K562 (cell line): ENCODE results near the gene IFT52. TPM values are rescaled to one million over a fixed set of nuclear protein-coding genes. Genes with fewer than 3 reads are reported as not detected.

ENCODE experiments used
- FIP1L1 ChIP-seq: fragments of 200-400 bp; formaldehyde crosslinking; IDR thresholded peaks from 2 replicates; pipeline ENCODE4 v1.6.1; 2018; ENCODE audit warnings: mild to moderate bottlenecking, low read depth, low read length; ENCODE audit not compliant: poor library complexity, severe bottlenecking
- FOXK1 ChIP-seq: sonication (generic); formaldehyde crosslinking; IDR thresholded peaks from 2 replicates; pipeline ENCODE4 v1.8.0; 2022; ENCODE audit warnings: missing genetic modification reagents, mild to moderate bottlenecking, borderline replicate concordance
- MTA3 ChIP-seq: fragments of 450-650 bp; formaldehyde crosslinking; IDR thresholded peaks from 2 replicates; pipeline ENCODE4 v1.6.1; 2017; ENCODE audit warnings: mild to moderate bottlenecking, borderline replicate concordance
- ZNF282 ChIP-seq: sonication (generic); formaldehyde crosslinking; IDR thresholded peaks from 2 replicates; pipeline ENCODE4 v1.8.1; 2023; ENCODE audit warnings: missing genetic modification reagents
- ZNF408 ChIP-seq: fragments of 250-450 bp; sonication (Bioruptor Pico); IDR thresholded peaks from 2 replicates; pipeline ENCODE4 v1.4.0; 2020; ENCODE audit warnings: low read depth, mild to moderate bottlenecking, moderate library complexity
- polyA plus RNA-seq, 8 experiments: library from polyadenylated mRNA; depleted of rRNA in 4 of 8; stranded (reverse) in 5 of 8; unstranded in 3 of 8; fragments of >200 nt; fragmentation: Nextera tagmentation in 2 of 8; fragmentation: Illumina TruSeq in 1 of 8; extraction: Ambion mirVana in 2 of 8; extraction: Trizol in 1 of 8; gene quantifications; 2 replicates each; pipeline versions ENCODE4 v1.2.1 to v1.2.3, GENCODE V29; 2011 to 2014; ENCODE audit warnings: inconsistent platforms in 1 of 8, missing spikeins in 1 of 8
- total RNA-seq, 7 experiments: library from RNA; depleted of rRNA in 6 of 7; stranded (reverse); fragments of >200 nt in 6 of 7; fragmentation: Illumina TruSeq in 2 of 7; extraction: Trizol in 2 of 7; gene quantifications; 2 replicates each; pipeline versions ENCODE4 v1.2.1 to v1.2.3, GENCODE V29; 2011 to 2021; ENCODE audit warnings: low replicate concordance in 1 of 7
- TF ChIP-seq, protein P1 (sequence below): fragments of 450-650 bp; IDR thresholded peaks from 2 replicates; pipeline ENCODE4 v1.7.1; 2018; ENCODE audit warnings: mild to moderate bottlenecking, low read depth; ENCODE audit not compliant: partially characterized antibody
- TF ChIP-seq, protein P2 (sequence below), 2 experiments: fragments of 450-650 bp; IDR thresholded peaks; 2 replicates each; pipeline ENCODE4 v1.6.1; 2016; ENCODE audit warnings: mild to moderate bottlenecking in 2 of 2, borderline replicate concordance in 1 of 2, low read depth in 1 of 2, moderate library complexity in 1 of 2
- TF ChIP-seq, protein P3 (sequence below), 2 experiments: fragments of 450-650 bp in 1 of 2; sonication (generic) in 1 of 2; formaldehyde crosslinking in 1 of 2; IDR thresholded peaks in 1 of 2; conservative IDR thresholded peaks in 1 of 2; 2 replicates each; pipeline versions ENCODE4 v1.6.1 to v1.8.1; 2016 to 2023; ENCODE audit warnings: mild to moderate bottlenecking in 2 of 2, moderate library complexity in 2 of 2, inconsistent platforms in 1 of 2, missing genetic modification reagents in 1 of 2
- TF ChIP-seq, protein P4 (sequence below): fragments of 450-650 bp; IDR thresholded peaks from 2 replicates; pipeline ENCODE4 v1.6.1; 2016; ENCODE audit warnings: borderline replicate concordance

Gene IFT52
- total and polyA plus RNA-seq, 9 of the 15 experiments (the other 6 are each of a cell fraction or from before 2014, with no cell fraction given), result 11.0 to 31.4 (median 20.4) TPM

DNA sequence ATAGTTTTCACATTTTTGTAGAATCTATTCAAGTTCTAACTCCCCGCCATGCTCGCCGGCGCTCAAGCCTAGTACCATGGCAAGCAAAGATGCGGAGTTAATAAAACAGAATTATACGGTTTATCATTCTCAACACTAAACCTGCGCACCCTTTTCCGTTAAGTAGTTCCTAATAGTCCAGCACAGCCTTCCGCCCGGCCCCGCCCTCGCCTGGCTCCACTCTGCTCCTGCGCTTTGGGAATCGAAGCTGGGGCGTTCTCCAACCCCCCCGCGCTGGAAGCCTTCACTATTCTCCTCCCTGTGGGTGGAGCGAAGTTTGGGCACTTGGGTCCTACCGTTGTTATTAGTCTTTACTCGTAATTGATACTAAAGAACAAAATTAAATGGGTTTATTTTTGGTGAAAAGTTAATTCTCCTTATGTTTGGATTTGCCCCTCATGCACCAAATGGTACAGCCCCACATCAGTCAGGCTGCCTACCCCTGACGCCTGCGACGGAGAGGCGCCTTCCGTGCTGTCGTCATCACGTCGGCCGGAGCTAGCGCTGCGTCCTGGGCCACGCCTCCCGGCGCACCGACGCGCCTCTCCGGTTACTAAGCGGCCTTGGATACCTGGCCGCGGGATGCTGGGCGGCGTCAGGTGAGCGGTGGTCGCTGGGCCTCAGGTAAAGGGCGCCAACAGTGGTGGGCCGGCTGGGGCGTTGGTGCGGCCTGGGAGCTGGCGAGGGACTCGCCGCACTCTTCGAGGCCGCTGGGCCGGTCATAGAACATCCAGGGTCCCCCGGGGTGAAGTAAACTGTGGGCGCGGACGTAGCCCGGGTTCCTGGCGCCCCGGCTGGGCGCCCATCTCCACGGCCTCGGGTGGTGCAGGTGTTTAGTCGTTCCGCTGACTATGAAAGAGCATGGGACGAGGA lies at the start of gene IFT52 (continued):
- TF ChIP-seq FOXK1 (CRISPR knock-in tag) (no peak), MTA3 (no peak), ZNF408 (CRISPR knock-in tag) (no peak), ZNF282 (CRISPR knock-in tag) (no peak), FIP1L1 (no peak)
- TF ChIP-seq, protein P1, sequence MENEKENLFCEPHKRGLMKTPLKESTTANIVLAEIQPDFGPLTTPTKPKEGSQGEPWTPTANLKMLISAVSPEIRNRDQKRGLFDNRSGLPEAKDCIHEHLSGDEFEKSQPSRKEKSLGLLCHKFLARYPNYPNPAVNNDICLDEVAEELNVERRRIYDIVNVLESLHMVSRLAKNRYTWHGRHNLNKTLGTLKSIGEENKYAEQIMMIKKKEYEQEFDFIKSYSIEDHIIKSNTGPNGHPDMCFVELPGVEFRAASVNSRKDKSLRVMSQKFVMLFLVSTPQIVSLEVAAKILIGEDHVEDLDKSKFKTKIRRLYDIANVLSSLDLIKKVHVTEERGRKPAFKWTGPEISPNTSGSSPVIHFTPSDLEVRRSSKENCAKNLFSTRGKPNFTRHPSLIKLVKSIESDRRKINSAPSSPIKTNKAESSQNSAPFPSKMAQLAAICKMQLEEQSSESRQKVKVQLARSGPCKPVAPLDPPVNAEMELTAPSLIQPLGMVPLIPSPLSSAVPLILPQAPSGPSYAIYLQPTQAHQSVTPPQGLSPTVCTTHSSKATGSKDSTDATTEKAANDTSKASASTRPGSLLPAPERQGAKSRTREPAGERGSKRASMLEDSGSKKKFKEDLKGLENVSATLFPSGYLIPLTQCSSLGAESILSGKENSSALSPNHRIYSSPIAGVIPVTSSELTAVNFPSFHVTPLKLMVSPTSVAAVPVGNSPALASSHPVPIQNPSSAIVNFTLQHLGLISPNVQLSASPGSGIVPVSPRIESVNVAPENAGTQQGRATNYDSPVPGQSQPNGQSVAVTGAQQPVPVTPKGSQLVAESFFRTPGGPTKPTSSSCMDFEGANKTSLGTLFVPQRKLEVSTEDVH, result no peak
- TF ChIP-seq, protein P2, sequence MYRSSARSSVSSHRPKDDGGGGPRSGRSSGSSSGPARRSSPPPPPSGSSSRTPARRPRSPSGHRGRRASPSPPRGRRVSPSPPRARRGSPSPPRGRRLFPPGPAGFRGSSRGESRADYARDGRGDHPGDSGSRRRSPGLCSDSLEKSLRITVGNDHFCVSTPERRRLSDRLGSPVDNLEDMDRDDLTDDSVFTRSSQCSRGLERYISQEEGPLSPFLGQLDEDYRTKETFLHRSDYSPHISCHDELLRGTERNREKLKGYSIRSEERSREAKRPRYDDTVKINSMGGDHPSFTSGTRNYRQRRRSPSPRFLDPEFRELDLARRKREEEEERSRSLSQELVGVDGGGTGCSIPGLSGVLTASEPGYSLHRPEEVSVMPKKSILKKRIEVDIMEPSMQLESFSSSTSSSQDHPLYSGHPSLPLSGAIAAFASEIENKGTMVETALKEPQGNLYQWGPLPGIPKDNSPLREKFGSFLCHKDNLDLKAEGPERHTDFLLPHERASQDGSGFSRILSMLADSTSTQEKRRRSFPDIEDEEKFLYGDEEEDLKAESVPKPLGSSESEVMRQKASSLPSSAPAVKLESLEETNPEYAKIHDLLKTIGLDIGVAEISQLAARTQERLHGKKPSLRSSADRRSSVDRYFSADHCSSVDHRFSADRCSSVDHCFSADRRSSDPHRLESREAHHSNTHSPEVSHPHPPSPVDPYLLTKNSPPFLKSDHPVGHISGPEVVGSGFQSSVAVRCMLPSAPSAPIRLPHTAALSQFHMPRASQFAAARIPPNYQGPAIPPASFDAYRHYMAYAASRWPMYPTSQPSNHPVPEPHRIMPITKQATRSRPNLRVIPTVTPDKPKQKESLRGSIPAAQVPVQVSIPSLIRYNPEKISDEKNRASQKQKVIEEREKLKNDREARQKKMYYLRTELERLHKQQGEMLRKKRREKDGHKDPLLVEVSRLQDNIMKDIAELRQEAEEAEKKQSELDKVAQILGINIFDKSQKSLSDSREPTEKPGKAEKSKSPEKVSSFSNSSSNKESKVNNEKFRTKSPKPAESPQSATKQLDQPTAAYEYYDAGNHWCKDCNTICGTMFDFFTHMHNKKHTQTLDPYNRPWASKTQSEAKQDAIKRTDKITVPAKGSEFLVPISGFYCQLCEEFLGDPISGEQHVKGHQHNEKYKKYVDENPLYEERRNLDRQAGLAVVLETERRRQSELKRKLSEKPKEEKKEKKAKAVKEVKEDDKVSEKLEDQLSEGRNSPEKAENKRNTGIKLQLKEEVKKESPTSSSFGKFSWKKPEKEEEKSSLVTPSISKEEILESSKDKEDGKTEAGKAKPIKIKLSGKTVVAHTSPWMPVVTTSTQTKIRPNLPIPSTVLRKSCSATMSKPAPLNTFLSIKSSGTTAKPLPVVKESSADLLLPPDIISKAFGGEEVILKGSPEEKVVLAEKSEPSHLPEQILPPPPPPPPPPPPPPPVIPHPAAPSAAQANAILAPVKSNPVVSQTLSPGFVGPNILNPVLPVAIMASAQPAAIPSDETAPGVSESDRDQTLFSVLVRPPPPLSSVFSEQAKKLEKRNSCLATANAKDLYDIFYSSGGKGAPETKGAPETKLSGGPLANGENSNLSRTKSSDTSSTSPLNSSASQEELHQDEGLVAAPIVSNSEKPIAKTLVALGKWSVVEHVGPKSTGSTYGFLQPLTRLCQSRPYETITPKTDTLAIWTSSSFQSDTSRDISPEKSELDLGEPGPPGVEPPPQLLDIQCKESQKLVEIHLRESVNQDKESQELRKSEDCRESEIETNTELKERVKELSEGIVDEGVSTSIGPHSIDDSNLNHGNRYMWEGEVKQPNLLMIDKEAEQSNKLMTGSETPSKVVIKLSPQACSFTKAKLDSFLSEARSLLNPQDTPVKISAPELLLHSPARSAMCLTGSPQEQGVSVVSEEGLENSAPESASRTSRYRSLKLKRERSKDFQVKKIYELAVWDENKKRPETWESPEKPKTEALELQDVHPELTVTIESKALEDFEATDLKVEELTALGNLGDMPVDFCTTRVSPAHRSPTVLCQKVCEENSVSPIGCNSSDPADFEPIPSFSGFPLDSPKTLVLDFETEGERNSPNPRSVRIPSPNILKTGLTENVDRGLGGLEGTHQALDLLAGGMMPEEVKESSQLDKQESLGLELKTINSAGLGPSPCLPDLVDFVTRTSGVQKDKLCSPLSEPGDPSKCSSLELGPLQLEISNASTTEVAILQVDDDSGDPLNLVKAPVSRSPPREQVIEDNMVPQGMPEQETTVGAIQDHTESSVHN (IDR thresholded peaks at IDR 0.05; ENCODE audit: borderline replicate concordance in 1 of 2, low read depth in 1 of 2), result no peak
- TF ChIP-seq, protein P3, sequence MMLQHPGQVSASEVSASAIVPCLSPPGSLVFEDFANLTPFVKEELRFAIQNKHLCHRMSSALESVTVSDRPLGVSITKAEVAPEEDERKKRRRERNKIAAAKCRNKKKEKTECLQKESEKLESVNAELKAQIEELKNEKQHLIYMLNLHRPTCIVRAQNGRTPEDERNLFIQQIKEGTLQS (IDR thresholded peaks at IDR 0.05), result peak; percentile 83
- TF ChIP-seq, protein P3 (CRISPR knock-in tag; conservative IDR thresholded peaks at IDR 0.05), result no peak
- TF ChIP-seq, protein P4, sequence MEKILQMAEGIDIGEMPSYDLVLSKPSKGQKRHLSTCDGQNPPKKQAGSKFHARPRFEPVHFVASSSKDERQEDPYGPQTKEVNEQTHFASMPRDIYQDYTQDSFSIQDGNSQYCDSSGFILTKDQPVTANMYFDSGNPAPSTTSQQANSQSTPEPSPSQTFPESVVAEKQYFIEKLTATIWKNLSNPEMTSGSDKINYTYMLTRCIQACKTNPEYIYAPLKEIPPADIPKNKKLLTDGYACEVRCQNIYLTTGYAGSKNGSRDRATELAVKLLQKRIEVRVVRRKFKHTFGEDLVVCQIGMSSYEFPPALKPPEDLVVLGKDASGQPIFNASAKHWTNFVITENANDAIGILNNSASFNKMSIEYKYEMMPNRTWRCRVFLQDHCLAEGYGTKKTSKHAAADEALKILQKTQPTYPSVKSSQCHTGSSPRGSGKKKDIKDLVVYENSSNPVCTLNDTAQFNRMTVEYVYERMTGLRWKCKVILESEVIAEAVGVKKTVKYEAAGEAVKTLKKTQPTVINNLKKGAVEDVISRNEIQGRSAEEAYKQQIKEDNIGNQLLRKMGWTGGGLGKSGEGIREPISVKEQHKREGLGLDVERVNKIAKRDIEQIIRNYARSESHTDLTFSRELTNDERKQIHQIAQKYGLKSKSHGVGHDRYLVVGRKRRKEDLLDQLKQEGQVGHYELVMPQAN, result no peak
